IMR-90 (cell line): ENCODE measurements around the gene BEND3. TPM values are rescaled to one million over a fixed set of nuclear protein-coding genes. Genes with fewer than 3 reads are reported as not detected.

Experiments
- ATAC-seq: fragments of 200-7000 bp; cut with Tn5 transposase; 2 replicates; pipeline ENCODE4 v1.9.1; 2020; ENCODE audit warnings: low read depth, mild to moderate bottlenecking, moderate library complexity
- BruUV-seq: library from RNA; stranded (reverse); fragments of 400-500 nt; replicated peaks from 2 replicates; lab custom pipeline; 2021; lab: Mats Ljungman, UMichigan
- CTCF ChIA-PET: fragments of 300-600 bp; formaldehyde crosslinking; extraction: SDS; loops from one replicate; lab custom pipeline; 2021; ENCODE audit warnings: antibody characterized with exemption; lab: Yijun Ruan, JAX
- POLR2A ChIA-PET: fragments of 300-600 bp; sonication (Branson Sonifier 250); formaldehyde crosslinking; loops from one replicate; lab custom pipeline; 2022; ENCODE audit warnings: antibody characterized with exemption; ENCODE audit not compliant: unreplicated experiment; lab: Charles Lee
- DNase-seq: peaks from one replicate; pipeline ENCODE4 v3.0.0; 2013
- H2AFZ ChIP-seq: replicated peaks from 2 replicates; pipeline ENCODE3; 2013; ENCODE audit warnings: low read length, mild to moderate bottlenecking; ENCODE audit not compliant: poor library complexity
- H2AK5ac ChIP-seq: 2 replicates; pipeline ENCODE4 v1.6.1; 2013; ENCODE audit warnings: low read depth, low read length, inconsistent platforms
- H2AK9ac ChIP-seq: replicated peaks from 2 replicates; pipeline ENCODE3; 2013; ENCODE audit warnings: mild to moderate bottlenecking, low read depth, low read length, moderate library complexity; ENCODE audit not compliant: poor library complexity
- H2BK120ac ChIP-seq: 2 replicates; pipeline ENCODE4 v1.6.1; 2013; ENCODE audit warnings: low read depth, low read length, inconsistent platforms
- H2BK15ac ChIP-seq: 3 replicates; pipeline ENCODE4 v1.6.1; 2013; ENCODE audit warnings: low read depth, low read length, inconsistent platforms
- H2BK20ac ChIP-seq: 2 replicates; pipeline ENCODE4 v1.6.1; 2013; ENCODE audit warnings: low read depth, mild to moderate bottlenecking, inconsistent platforms, low read length, moderate library complexity
- H2BK5ac ChIP-seq: 2 replicates; pipeline ENCODE4 v1.6.1; 2013; ENCODE audit warnings: mild to moderate bottlenecking, low read depth, low read length, inconsistent platforms; ENCODE audit not compliant: poor library complexity, severe bottlenecking
- H3K14ac ChIP-seq: replicated peaks from 2 replicates; pipeline ENCODE4 v1.6.1; 2013; ENCODE audit warnings: low read depth, low read length, inconsistent platforms
- H3K18ac ChIP-seq: 2 replicates; pipeline ENCODE4 v1.6.1; 2013; ENCODE audit warnings: low read depth, low read length, control low read depth
- H3K23ac ChIP-seq: 2 replicates; pipeline ENCODE4 v1.6.1; 2013; ENCODE audit warnings: low read depth, low read length, inconsistent platforms
- H3K27ac ChIP-seq: 2 replicates; pipeline ENCODE4 v1.5.1; 2013; ENCODE audit warnings: mild to moderate bottlenecking, control low read depth, low read length; ENCODE audit not compliant: insufficient read depth
- H3K27me3 ChIP-seq: 2 replicates; pipeline ENCODE4 v1.6.1; 2013; ENCODE audit warnings: low read length; ENCODE audit not compliant: control insufficient read depth, insufficient read depth
- H3K36me3 ChIP-seq: 2 replicates; pipeline ENCODE4 v1.6.1; 2013; ENCODE audit warnings: low read length, mixed read lengths; ENCODE audit not compliant: control insufficient read depth, insufficient read depth
- H3K4ac ChIP-seq: 2 replicates; pipeline ENCODE4 v1.6.1; 2013; ENCODE audit warnings: low read depth, low read length, inconsistent platforms
- H3K4me1 ChIP-seq: 2 replicates; pipeline ENCODE4 v1.6.1; 2013; ENCODE audit warnings: low read length, mixed read lengths; ENCODE audit not compliant: control insufficient read depth, insufficient read depth
- H3K4me2 ChIP-seq: 2 replicates; pipeline ENCODE4 v1.6.1; 2013; ENCODE audit warnings: low read depth, mild to moderate bottlenecking, control low read depth, low read length, moderate library complexity
- H3K4me3 ChIP-seq: 2 replicates; pipeline ENCODE4 v1.5.1; 2013; ENCODE audit warnings: low read depth, mild to moderate bottlenecking, control low read depth, low read length, moderate library complexity; ENCODE audit not compliant: insufficient read depth
- H3K56ac ChIP-seq: 2 replicates; pipeline ENCODE4 v1.6.1; 2013; ENCODE audit warnings: low read length, inconsistent platforms; ENCODE audit not compliant: insufficient read depth; ENCODE audit errors: extremely low read depth
- H3K79me1 ChIP-seq, 2 experiments: 2 replicates each; pipeline ENCODE4 v1.6.1; 2013; ENCODE audit warnings: low read length in 2 of 2, inconsistent platforms in 1 of 2, low read depth in 1 of 2
- H3K9ac ChIP-seq: 2 replicates; pipeline ENCODE4 v1.6.1; 2013; ENCODE audit warnings: low read depth, low read length, control low read depth
- H3K9me1 ChIP-seq: 2 replicates; pipeline ENCODE4 v1.6.1; 2013; ENCODE audit warnings: low read length, inconsistent platforms; ENCODE audit not compliant: insufficient read depth
- H3K9me3 ChIP-seq: 2 replicates; pipeline ENCODE4 v1.6.1; 2013; ENCODE audit warnings: low read length; ENCODE audit not compliant: control insufficient read depth, insufficient read depth
- H4K20me1 ChIP-seq: 2 replicates; pipeline ENCODE4 v1.6.1; 2013; ENCODE audit warnings: low read length, inconsistent platforms; ENCODE audit not compliant: insufficient read depth
- H4K5ac ChIP-seq: 2 replicates; pipeline ENCODE4 v1.6.1; 2013; ENCODE audit warnings: mild to moderate bottlenecking, low read depth, low read length, control low read depth
- H4K8ac ChIP-seq, 2 experiments: 2 replicates each; pipeline ENCODE4 v1.6.1; 2013; ENCODE audit warnings: low read depth in 2 of 2, low read length in 2 of 2, control low read depth in 1 of 2, inconsistent platforms in 1 of 2
- H4K91ac ChIP-seq: 2 replicates; pipeline ENCODE4 v1.6.1; 2013; ENCODE audit warnings: low read depth, low read length, inconsistent platforms; ENCODE audit not compliant: insufficient read depth
- BHLHE40 ChIP-seq: fragments of 150-350 bp; IDR thresholded peaks from 2 replicates; pipeline ENCODE4 v1.6.1; 2016; ENCODE audit warnings: mild to moderate bottlenecking, low read depth, low read length
- CEBPB ChIP-seq: IDR thresholded peaks from 2 replicates; pipeline ENCODE4 v1.6.1; 2012; ENCODE audit warnings: low read depth, low read length, improper control_type of control experiment
- ELK1 ChIP-seq: fragments of 150-350 bp; IDR thresholded peaks from 2 replicates; pipeline ENCODE4 v1.6.1; 2016; ENCODE audit warnings: low read depth, mild to moderate bottlenecking, low read length, moderate library complexity, borderline replicate concordance
- FOS ChIP-seq: fragments of 150-350 bp; IDR thresholded peaks from 2 replicates; pipeline ENCODE4 v1.6.1; 2016; ENCODE audit warnings: low read depth, low read length
- MAFK ChIP-seq: IDR thresholded peaks from 2 replicates; pipeline ENCODE4 v1.6.1; 2012; ENCODE audit warnings: low read depth, low read length, improper control_type of control experiment
- MAZ ChIP-seq: IDR thresholded peaks from 2 replicates; pipeline ENCODE4 v1.6.1; 2012; ENCODE audit warnings: low read depth, mild to moderate bottlenecking, low read length, improper control_type of control experiment, moderate library complexity, borderline replicate concordance
- MXI1 ChIP-seq: IDR thresholded peaks from 2 replicates; pipeline ENCODE4 v1.6.1; 2012; ENCODE audit warnings: low read depth, mild to moderate bottlenecking, low read length, moderate library complexity, borderline replicate concordance
- NFE2L2 ChIP-seq: fragments of 150-350 bp; IDR thresholded peaks from 2 replicates; pipeline ENCODE4 v1.6.1; 2016; ENCODE audit warnings: low read depth, mild to moderate bottlenecking, low read length
- POLR2A ChIP-seq: IDR thresholded peaks from 2 replicates; pipeline ENCODE4 v1.6.1; 2012; ENCODE audit warnings: mild to moderate bottlenecking, low read depth, low read length
- SMC3 ChIP-seq: fragments of 150-350 bp; IDR thresholded peaks from 2 replicates; pipeline ENCODE4 v1.6.1; 2016; ENCODE audit warnings: low read depth, mild to moderate bottlenecking, antibody characterized with exemption, low read length, moderate library complexity
- WGBS, 2 experiments: methylation state at CpG; one replicate each; pipeline versions ENCODE4 v1.1.5 to v1.1.7; 2013; ENCODE audit warnings: missing lambda C conversion rate in 2 of 2; ENCODE audit not compliant: insufficient read length in 1 of 2; ENCODE audit errors: extremely low coverage in 2 of 2; 5-methylcytosine and 5-hydroxymethylcytosine counted together
- dilution Hi-C: fragments of 300-500 bp; cut with HindIII; formaldehyde crosslinking; loops from one replicate; pipeline ENCODE4 v1.14.3; 2018; ENCODE audit warnings: low sequenced_read_pairs; ENCODE audit not compliant: unreplicated experiment
- in situ Hi-C: fragments of 300-500 bp; cut with MboI; formaldehyde crosslinking; loops from 3 replicates; pipeline ENCODE4 v1.14.3; 2019; ENCODE audit warnings: low sequenced_read_pairs, inconsistent platforms, mixed read lengths
- intact Hi-C: fragments of 100-400 bp; cut with micrococcal nuclease; formaldehyde crosslinking; loops from 2 replicates; pipeline ENCODE4 v1.10.0; 2022
- polyA plus RNA-seq, 3 experiments: library from polyadenylated mRNA; depleted of rRNA; stranded (reverse); fragments of >200 nt; gene quantifications; 2 replicates each; pipeline ENCODE4 v1.2.3, GENCODE V29; 2012; ENCODE audit warnings: low replicate concordance in 1 of 3
- total RNA-seq: library from RNA; depleted of rRNA; stranded (reverse); fragments of >200 nt; gene quantifications from 2 replicates; pipeline ENCODE4 v1.2.3, GENCODE V29; 2012
- TF ChIP-seq, protein P1 (sequence below): conservative IDR thresholded peaks from 2 replicates; pipeline ENCODE4 v1.5.1; 2012; ENCODE audit warnings: mild to moderate bottlenecking, low read depth, low read length, improper control_type of control experiment

Gene BEND3
- total and polyA plus RNA-seq, 2 of the 4 experiments (the other 2 are of a cell fraction): 1.2 to 1.8 TPM

- in situ Hi-C loops: loop anchor here (10.0 kb wide), 1 partner anchor 370 kb away; the partner anchor contains the start of gene SOBP
- H3K4me1 ChIP-seq: no peaks in the 10 kb centered on the region
- CTCF ChIA-PET: no interaction called here
- no peak for ATAC-seq
- no peaks in the 10 kb centered on the region for H3K9me1 ChIP-seq
- no TSS peak for BruUV-seq
- H3K9me3 ChIP-seq: no peaks in the 10 kb centered on the region
- H3K9ac ChIP-seq: no peak overlapping the region
- no peak overlapping the region for H3K18ac ChIP-seq
- no peak overlapping the region for H3K27ac ChIP-seq
- H3K36me3 ChIP-seq: no peaks in the 10 kb centered on the region
- no peak overlapping the region for H4K5ac ChIP-seq
- no peaks in the 10 kb centered on the region for H3K27me3 ChIP-seq
- no peak overlapping the region for H2AFZ ChIP-seq
- no peak overlapping the region for H2BK5ac ChIP-seq
- H3K4me3 ChIP-seq: no peak overlapping the region
- no peak overlapping the region for H4K8ac ChIP-seq
- no peak overlapping the region for H3K4me2 ChIP-seq
- dilution Hi-C loops: no loop called here
- WGBS, 2 experiments: no CpG with 5 or more reads among the region's 4 CpGs
- no peak overlapping the region for H2BK20ac ChIP-seq
- H3K56ac ChIP-seq: no peak overlapping the region
- no peak overlapping the region for H3K4ac ChIP-seq
- intact Hi-C loops: no loop called here
- no peak for TF ChIP-seq FOS
- no peak for TF ChIP-seq ELK1
- no peak for TF ChIP-seq CEBPB
- TF ChIP-seq MAFK: no peak
- TF ChIP-seq NFE2L2: no peak
- no peak for TF ChIP-seq BHLHE40
- no peak for TF ChIP-seq MXI1
- TF ChIP-seq, protein P1, sequence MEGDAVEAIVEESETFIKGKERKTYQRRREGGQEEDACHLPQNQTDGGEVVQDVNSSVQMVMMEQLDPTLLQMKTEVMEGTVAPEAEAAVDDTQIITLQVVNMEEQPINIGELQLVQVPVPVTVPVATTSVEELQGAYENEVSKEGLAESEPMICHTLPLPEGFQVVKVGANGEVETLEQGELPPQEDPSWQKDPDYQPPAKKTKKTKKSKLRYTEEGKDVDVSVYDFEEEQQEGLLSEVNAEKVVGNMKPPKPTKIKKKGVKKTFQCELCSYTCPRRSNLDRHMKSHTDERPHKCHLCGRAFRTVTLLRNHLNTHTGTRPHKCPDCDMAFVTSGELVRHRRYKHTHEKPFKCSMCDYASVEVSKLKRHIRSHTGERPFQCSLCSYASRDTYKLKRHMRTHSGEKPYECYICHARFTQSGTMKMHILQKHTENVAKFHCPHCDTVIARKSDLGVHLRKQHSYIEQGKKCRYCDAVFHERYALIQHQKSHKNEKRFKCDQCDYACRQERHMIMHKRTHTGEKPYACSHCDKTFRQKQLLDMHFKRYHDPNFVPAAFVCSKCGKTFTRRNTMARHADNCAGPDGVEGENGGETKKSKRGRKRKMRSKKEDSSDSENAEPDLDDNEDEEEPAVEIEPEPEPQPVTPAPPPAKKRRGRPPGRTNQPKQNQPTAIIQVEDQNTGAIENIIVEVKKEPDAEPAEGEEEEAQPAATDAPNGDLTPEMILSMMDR: no peak
- TF ChIP-seq MAZ: no peak
- no peak for TF ChIP-seq POLR2A
- no peak for TF ChIP-seq SMC3
- POLR2A ChIA-PET: no interaction called here
- no peak overlapping the region for H2BK120ac ChIP-seq
- no peak overlapping the region for H4K91ac ChIP-seq
- no peak overlapping the region for H3K23ac ChIP-seq
- H3K14ac ChIP-seq: no peak overlapping the region
- no peak overlapping the region for H2AK5ac ChIP-seq
- H2AK9ac ChIP-seq: no peak overlapping the region
- H4K20me1 ChIP-seq: no peaks in the 10 kb centered on the region
- no peak for DNase-seq
- H3K79me1 ChIP-seq: no peaks in the 10 kb centered on the region
- H2BK15ac ChIP-seq: no peak overlapping the region
Measured at GRCh38 chr6:107124934-107125348, 9.6 kb upstream of the BEND3 start.
